Brain microvascular endothelial cell (primary cell): ENCODE measurements around the gene SLC16A3.

Experiments used
- DNase-seq: peaks from one replicate; pipeline ENCODE4 v3.0.0-alpha.2; 2020
- H3K27ac ChIP-seq: fragments of 250-450 bp; sonication (Bioruptor Pico); 2 replicates; pipeline ENCODE4 v1.5.1; 2020; ENCODE audit warnings: mild to moderate bottlenecking, moderate library complexity
- H3K27me3 ChIP-seq: fragments of 250-450 bp; sonication (Bioruptor Pico); replicated peaks from 2 replicates; pipeline ENCODE4 v1.5.1; 2020; ENCODE audit warnings: mild to moderate bottlenecking
- H3K36me3 ChIP-seq: fragments of 250-450 bp; sonication (Bioruptor Pico); replicated peaks from 2 replicates; pipeline ENCODE4 v1.5.1; 2020; ENCODE audit warnings: mild to moderate bottlenecking
- H3K4me3 ChIP-seq: 2 replicates; pipeline ENCODE4 v1.5.1; 2011; ENCODE audit warnings: low read depth, mild to moderate bottlenecking, control low read depth, low read length, moderate library complexity
- CTCF ChIP-seq: IDR thresholded peaks from 2 replicates; pipeline ENCODE4 v1.5.1; 2011; ENCODE audit warnings: low read depth, mild to moderate bottlenecking, moderate library complexity, low read length, control low read depth, inconsistent platforms; ENCODE audit errors: missing control alignments
- in situ Hi-C: cut with HindIII; loops from 2 replicates; pipeline ENCODE4 v1.10.0; 2017; ENCODE audit warnings: low sequenced_read_pairs, low pct_ligation_motif_present

The SLC16A3 gene

GRCh38 chr17:82287868-82288801 lies 59.3 kb downstream of the SLC16A3 start:
- Histone ChIP-seq H3K36me3 (no peaks in the 10 kb centered on the region), H3K27me3 (no peaks in the 10 kb centered on the region), H3K27ac (peak overlapping the region; percentile 67), H3K4me3 (no peak overlapping the region)
- no peak for TF ChIP-seq CTCF
- DNase-seq, result peak; percentile 65
- in situ Hi-C loops, result no loop called here
